GM23338 (cell line): ENCODE data around the gene PRM1. TPM values are rescaled to one million over a fixed set of nuclear protein-coding genes. Genes with fewer than 3 reads are reported as not detected.
A peak's percentile ranks its signal among the peaks of the same experiment; 100 is the strongest.

Source experiments
- ATAC-seq: fragments of 200-7000 bp; cut with Tn5 transposase; 3 replicates; pipeline ENCODE4 v1.9.1; 2020
- DNase-seq: peaks from one replicate; pipeline ENCODE4 v3.0.0-alpha.2; 2015; ENCODE audit warnings: low spot score
- H2AFZ ChIP-seq: fragments of 200-600 bp; sonication (generic); 2 replicates; pipeline ENCODE4 v1.8.0; 2016; ENCODE audit warnings: antibody characterized with exemption, mild to moderate bottlenecking, moderate library complexity
- H3F3A ChIP-seq: fragments of 200-600 bp; sonication (generic); replicated peaks from 2 replicates; pipeline ENCODE4 v1.8.0; 2017; ENCODE audit warnings: antibody characterized with exemption, mixed run types, low read depth
- H3K27ac ChIP-seq: fragments of 200-600 bp; sonication (generic); 2 replicates; pipeline ENCODE4 v1.6.1; 2016; ENCODE audit warnings: low read depth
- H3K27me3 ChIP-seq: fragments of 200-600 bp; sonication (generic); 2 replicates; pipeline ENCODE4 v1.8.0; 2016; ENCODE audit warnings: mild to moderate bottlenecking, mixed run types, moderate library complexity; ENCODE audit not compliant: insufficient read depth
- H3K36me3 ChIP-seq: fragments of 200-600 bp; sonication (generic); 2 replicates; pipeline ENCODE4 v1.8.0; 2016; ENCODE audit warnings: mild to moderate bottlenecking; ENCODE audit not compliant: insufficient read depth
- H3K4me1 ChIP-seq: fragments of 200-600 bp; sonication (generic); 2 replicates; pipeline ENCODE4 v1.8.0; 2016; ENCODE audit warnings: mild to moderate bottlenecking, moderate library complexity; ENCODE audit not compliant: insufficient read depth
- H3K4me2 ChIP-seq: fragments of 200-600 bp; sonication (generic); 2 replicates; pipeline ENCODE4 v1.7.1; 2017; ENCODE audit warnings: mixed run types
- H3K4me3 ChIP-seq: fragments of 200-600 bp; sonication (generic); 2 replicates; pipeline ENCODE4 v1.6.1; 2016; ENCODE audit warnings: mixed run types
- H3K79me2 ChIP-seq: fragments of 200-600 bp; sonication (generic); replicated peaks from 2 replicates; pipeline ENCODE4 v1.8.0; 2017; ENCODE audit warnings: mild to moderate bottlenecking; ENCODE audit not compliant: insufficient read depth
- H3K9me2 ChIP-seq: fragments of 200-600 bp; sonication (generic); 2 replicates; pipeline ENCODE4 v1.8.0; 2017; ENCODE audit not compliant: insufficient read depth
- H4K20me1 ChIP-seq: fragments of 200-600 bp; sonication (generic); replicated peaks from 2 replicates; pipeline ENCODE4 v1.8.0; 2017; ENCODE audit warnings: mild to moderate bottlenecking; ENCODE audit not compliant: insufficient read depth
- H3K27ac Mint-ChIP-seq: 2 replicates; pipeline ENCODE4 v1.8.0; 2020; ENCODE audit warnings: inconsistent platforms, mild to moderate bottlenecking, moderate library complexity, mixed read lengths
- H3K27me3 Mint-ChIP-seq: 3 replicates; pipeline ENCODE4 v1.8.0; 2022; ENCODE audit warnings: low read depth, mild to moderate bottlenecking, moderate library complexity, mixed read lengths, inconsistent platforms; ENCODE audit not compliant: insufficient read depth, poor library complexity
- H3K36me3 Mint-ChIP-seq: 3 replicates; pipeline ENCODE4 v1.8.0; 2021; ENCODE audit warnings: low read depth, mild to moderate bottlenecking, inconsistent platforms, moderate library complexity, mixed read lengths
- H3K4me1 Mint-ChIP-seq: 3 replicates; pipeline ENCODE4 v1.8.0; 2020; ENCODE audit warnings: mild to moderate bottlenecking, inconsistent platforms, mixed read lengths
- H3K4me3 Mint-ChIP-seq: 3 replicates; pipeline ENCODE4 v1.8.0; 2021; ENCODE audit warnings: moderate library complexity, mild to moderate bottlenecking, inconsistent platforms, mixed read lengths
- H3K9me3 Mint-ChIP-seq: 3 replicates; pipeline ENCODE4 v1.8.0; 2020; ENCODE audit warnings: moderate library complexity, mild to moderate bottlenecking, inconsistent platforms, mixed read lengths
- EZH2phosphoT487 ChIP-seq: fragments of 200-600 bp; sonication (generic); IDR thresholded peaks from one replicate; pipeline ENCODE4 v1.8.1; 2018; ENCODE audit warnings: antibody characterized with exemption; ENCODE audit not compliant: unreplicated experiment
- JUNB ChIP-seq: IDR thresholded peaks from one replicate; pipeline ENCODE4 v1.6.1; 2016; ENCODE audit warnings: antibody characterized with exemption; ENCODE audit not compliant: unreplicated experiment
- STAT1 ChIP-seq: IDR thresholded peaks from one replicate; pipeline ENCODE4 v1.6.1; 2016; ENCODE audit warnings: antibody characterized with exemption; ENCODE audit not compliant: unreplicated experiment
- ZNF114 ChIP-seq: fragments of 250-450 bp; sonication (Bioruptor Pico); IDR thresholded peaks from 2 replicates; pipeline ENCODE4 v1.5.0; 2020; ENCODE audit warnings: mild to moderate bottlenecking, moderate library complexity
- polyA plus RNA-seq: library from polyadenylated mRNA; unstranded; fragments of >200 nt; fragmentation: Nextera tagmentation; extraction: Ambion mirVana; gene quantifications from 2 replicates; pipeline ENCODE4 v1.2.1, GENCODE V29; 2016
- total RNA-seq: library from RNA; depleted of rRNA; stranded (reverse); fragments of >200 nt; shearing (Covaris generic); gene quantifications from 2 replicates; pipeline ENCODE4 v1.2.3, GENCODE V29; 2014
- TF ChIP-seq, protein P1 (sequence below), 2 experiments: fragments of 200-600 bp in 1 of 2; sonication (generic) in 1 of 2; conservative IDR thresholded peaks; 2 replicates each; pipeline versions ENCODE4 v1.5.1 to v1.6.1; 2016 to 2017; ENCODE audit warnings: antibody characterized with exemption in 2 of 2, low read depth in 2 of 2, mild to moderate bottlenecking in 2 of 2, moderate library complexity in 1 of 2
- TF ChIP-seq, protein P2 (sequence below): IDR thresholded peaks from one replicate; pipeline ENCODE4 v1.6.1; 2018; ENCODE audit warnings: antibody characterized with exemption; ENCODE audit not compliant: unreplicated experiment

The PRM1 gene
- total and polyA plus RNA-seq, 2 experiments from 2014 or later = 1.2 TPM; not detected in 1

DNA sequence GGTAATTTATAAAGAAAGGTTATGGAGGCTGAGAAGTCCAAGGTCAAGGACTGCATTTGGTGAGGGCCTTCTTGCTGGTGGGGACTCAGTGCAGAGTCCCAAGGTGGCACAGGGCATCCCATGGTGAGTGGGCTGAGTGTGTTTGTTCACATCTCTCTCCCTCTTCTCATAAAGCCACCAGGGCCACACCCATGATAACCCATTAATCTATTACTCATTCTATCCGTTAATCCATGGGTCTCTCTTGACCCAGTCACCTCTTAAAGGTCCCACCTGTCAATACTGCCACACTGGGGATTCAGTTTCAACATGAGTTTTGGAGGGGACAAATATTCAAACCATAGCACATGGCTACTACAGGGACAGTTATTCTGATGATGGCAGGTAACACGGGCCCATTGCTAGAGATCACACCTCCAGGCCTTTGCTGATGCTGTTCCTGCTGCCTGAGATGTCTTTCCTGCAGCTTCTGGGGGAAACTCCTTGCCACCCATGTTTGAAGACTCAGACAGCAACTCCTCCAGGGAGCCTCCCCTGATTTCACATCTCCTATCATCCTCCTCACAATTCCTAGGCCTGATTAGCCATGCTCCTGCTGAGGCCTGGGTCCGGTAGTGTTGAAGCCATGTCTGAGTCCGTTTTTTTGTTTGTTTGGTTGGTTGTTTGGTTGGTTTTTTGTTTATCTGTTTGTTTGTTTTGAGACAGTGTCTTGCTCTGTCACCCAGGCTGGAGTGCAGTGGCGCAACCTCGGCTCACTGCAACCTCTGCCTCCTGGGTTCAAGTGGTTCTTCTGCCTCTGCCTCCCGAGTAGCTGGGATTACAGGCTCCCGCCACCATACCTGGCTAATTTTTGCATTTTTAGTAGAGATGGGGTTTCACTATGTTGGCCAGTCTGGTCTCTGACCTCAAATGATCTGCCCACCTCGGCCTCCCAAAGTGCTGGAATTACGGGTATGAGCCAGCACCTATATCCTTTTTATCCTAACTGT, 41.2 kb downstream of the PRM1 start:
- H3K27ac Mint-ChIP-seq = no peak overlapping the region
- H3K4me1 Mint-ChIP-seq = peaks cover 3% of the 10 kb centered on the region; the same call in 1 of the 3 replicates
- Histone ChIP-seq H3K79me2 (no peaks in the 10 kb centered on the region), H3K4me2 (no peak overlapping the region), H3K9me2 (no peaks in the 10 kb centered on the region), H3K36me3 (no peaks in the 10 kb centered on the region), H3K4me3 (no peak overlapping the region), H2AFZ (peak overlapping the region; percentile 90; the same call in 1 of the 2 replicates), H3F3A (no peaks in the 10 kb centered on the region), H3K27me3 (no peaks in the 10 kb centered on the region), H3K4me1 (no peaks in the 10 kb centered on the region; the same call in 1 of the 2 replicates), H4K20me1 (no peaks in the 10 kb centered on the region), H3K27ac (peak overlapping the region; percentile 55; the same call in 1 of the 2 replicates)
- no peaks in the 10 kb centered on the region for H3K36me3 Mint-ChIP-seq
- DNase-seq (no peak), ATAC-seq (no peak)
- H3K27me3 Mint-ChIP-seq = peaks cover 4% of the 10 kb centered on the region
- no peak overlapping the region for H3K4me3 Mint-ChIP-seq
- TF ChIP-seq, protein P1, sequence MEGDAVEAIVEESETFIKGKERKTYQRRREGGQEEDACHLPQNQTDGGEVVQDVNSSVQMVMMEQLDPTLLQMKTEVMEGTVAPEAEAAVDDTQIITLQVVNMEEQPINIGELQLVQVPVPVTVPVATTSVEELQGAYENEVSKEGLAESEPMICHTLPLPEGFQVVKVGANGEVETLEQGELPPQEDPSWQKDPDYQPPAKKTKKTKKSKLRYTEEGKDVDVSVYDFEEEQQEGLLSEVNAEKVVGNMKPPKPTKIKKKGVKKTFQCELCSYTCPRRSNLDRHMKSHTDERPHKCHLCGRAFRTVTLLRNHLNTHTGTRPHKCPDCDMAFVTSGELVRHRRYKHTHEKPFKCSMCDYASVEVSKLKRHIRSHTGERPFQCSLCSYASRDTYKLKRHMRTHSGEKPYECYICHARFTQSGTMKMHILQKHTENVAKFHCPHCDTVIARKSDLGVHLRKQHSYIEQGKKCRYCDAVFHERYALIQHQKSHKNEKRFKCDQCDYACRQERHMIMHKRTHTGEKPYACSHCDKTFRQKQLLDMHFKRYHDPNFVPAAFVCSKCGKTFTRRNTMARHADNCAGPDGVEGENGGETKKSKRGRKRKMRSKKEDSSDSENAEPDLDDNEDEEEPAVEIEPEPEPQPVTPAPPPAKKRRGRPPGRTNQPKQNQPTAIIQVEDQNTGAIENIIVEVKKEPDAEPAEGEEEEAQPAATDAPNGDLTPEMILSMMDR (conservative IDR thresholded peaks at IDR 0.05; ENCODE audit: low read depth in 2 of 2) = no peak
- no peak for TF ChIP-seq JUNB
- TF ChIP-seq STAT1 = no peak
- TF ChIP-seq, protein P2, sequence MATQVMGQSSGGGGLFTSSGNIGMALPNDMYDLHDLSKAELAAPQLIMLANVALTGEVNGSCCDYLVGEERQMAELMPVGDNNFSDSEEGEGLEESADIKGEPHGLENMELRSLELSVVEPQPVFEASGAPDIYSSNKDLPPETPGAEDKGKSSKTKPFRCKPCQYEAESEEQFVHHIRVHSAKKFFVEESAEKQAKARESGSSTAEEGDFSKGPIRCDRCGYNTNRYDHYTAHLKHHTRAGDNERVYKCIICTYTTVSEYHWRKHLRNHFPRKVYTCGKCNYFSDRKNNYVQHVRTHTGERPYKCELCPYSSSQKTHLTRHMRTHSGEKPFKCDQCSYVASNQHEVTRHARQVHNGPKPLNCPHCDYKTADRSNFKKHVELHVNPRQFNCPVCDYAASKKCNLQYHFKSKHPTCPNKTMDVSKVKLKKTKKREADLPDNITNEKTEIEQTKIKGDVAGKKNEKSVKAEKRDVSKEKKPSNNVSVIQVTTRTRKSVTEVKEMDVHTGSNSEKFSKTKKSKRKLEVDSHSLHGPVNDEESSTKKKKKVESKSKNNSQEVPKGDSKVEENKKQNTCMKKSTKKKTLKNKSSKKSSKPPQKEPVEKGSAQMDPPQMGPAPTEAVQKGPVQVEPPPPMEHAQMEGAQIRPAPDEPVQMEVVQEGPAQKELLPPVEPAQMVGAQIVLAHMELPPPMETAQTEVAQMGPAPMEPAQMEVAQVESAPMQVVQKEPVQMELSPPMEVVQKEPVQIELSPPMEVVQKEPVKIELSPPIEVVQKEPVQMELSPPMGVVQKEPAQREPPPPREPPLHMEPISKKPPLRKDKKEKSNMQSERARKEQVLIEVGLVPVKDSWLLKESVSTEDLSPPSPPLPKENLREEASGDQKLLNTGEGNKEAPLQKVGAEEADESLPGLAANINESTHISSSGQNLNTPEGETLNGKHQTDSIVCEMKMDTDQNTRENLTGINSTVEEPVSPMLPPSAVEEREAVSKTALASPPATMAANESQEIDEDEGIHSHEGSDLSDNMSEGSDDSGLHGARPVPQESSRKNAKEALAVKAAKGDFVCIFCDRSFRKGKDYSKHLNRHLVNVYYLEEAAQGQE = no peak
- TF ChIP-seq EZH2phosphoT487 = no peak
- H3K9me3 Mint-ChIP-seq = no peaks in the 10 kb centered on the region

DNA sequence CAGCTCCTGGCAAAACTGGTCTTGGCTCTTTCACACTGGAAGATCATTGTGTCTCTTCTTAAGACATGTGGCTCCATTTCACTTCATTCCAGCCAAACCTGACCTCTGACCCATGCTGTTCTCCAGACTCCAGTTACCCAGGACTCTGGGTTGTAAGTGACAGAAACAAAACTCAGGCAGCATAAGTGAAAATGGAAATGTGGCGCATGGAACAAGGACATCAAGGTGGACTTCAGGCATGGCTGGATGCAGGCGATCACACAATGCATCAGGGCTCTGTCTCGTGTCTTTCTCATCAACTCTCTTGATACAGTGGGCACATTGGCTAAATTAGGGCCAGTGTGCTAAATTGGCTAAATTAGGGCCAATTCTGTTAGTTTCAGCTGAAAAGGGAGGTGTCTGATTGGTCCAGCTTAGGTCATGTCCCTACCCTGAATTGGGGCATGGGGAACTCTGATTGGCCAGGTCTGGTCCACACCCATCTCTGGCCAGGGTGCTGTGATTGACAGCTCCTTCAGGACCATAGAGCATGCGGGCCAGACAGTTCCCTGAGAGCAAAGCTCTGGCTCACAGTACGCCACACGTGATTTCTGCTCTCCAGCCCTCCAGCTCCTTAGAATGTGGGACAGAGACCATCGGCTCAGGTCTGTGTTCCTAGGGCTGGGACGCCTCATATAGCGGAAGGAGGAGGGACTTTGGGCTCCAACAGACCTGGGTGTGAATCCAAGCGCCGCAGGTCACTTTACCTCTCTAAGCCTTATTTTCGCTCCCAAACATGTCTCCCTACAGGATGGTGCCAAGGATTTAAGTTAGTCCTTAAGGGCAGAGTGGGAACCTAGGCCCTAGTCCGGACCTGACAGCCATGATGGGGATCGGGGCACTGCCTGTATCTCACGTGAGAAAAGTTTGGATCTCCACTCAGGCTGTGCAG, 42.6 kb downstream of the PRM1 start:
- Histone ChIP-seq H3K27me3 (no peaks in the 10 kb centered on the region), H3K4me1 (peaks cover 3% of the 10 kb centered on the region; the same call in 1 of the 2 replicates), H2AFZ (peak overlapping the region; percentile 59; the same call in 1 of the 2 replicates), H3K9me2 (no peaks in the 10 kb centered on the region), H3K4me3 (no peak overlapping the region), H3K4me2 (no peak overlapping the region), H3F3A (no peaks in the 10 kb centered on the region), H4K20me1 (no peaks in the 10 kb centered on the region), H3K36me3 (no peaks in the 10 kb centered on the region), H3K79me2 (no peaks in the 10 kb centered on the region), H3K27ac (no peak overlapping the region)
- Mint-ChIP-seq H3K4me3 (no peak overlapping the region), H3K36me3 (no peaks in the 10 kb centered on the region), H3K9me3 (no peaks in the 10 kb centered on the region), H3K27ac (no peak overlapping the region), H3K27me3 (peaks cover 6% of the 10 kb centered on the region), H3K4me1 (peaks cover 3% of the 10 kb centered on the region; the same call in 1 of the 3 replicates)
- ATAC-seq (peak; percentile 70), DNase-seq (peak; percentile 47)
- TF ChIP-seq STAT1 (no peak), ZNF114 (CRISPR knock-in tag) (no peak)
